Suprapubic skin (tissue), 4 donors: ENCODE data around the gene XXYLT1. TPM values are rescaled to one million over a fixed set of nuclear protein-coding genes. Genes with fewer than 3 reads are reported as not detected.
A peak's percentile ranks its signal among the peaks of the same experiment; 100 is the strongest.

Experiments
- DNase-seq, 2 donors: peaks; one replicate each; pipeline ENCODE4 v3.0.0-alpha.2; 2019; ENCODE audit warnings: low spot score in 2 of 2
- H3K27ac ChIP-seq: fragments of 200-600 bp; sonication (generic); one replicate; pipeline ENCODE4 v1.5.1; 2019
- H3K27me3 ChIP-seq: fragments of 200-600 bp; sonication (generic); one replicate; pipeline ENCODE4 v1.5.1; 2019
- H3K36me3 ChIP-seq: fragments of 200-600 bp; sonication (generic); one replicate; pipeline ENCODE4 v1.5.1; 2019
- H3K4me1 ChIP-seq: fragments of 200-600 bp; sonication (generic); one replicate; pipeline ENCODE4 v1.5.1; 2019
- H3K4me3 ChIP-seq: fragments of 200-600 bp; sonication (generic); one replicate; pipeline ENCODE4 v1.5.1; 2019; ENCODE audit warnings: mild to moderate bottlenecking
- H3K9me3 ChIP-seq: fragments of 200-600 bp; sonication (generic); one replicate; pipeline ENCODE4 v1.5.1; 2019
- CTCF ChIP-seq, 2 donors: fragments of 200-600 bp in 1 of 2; fragments of 450-650 bp in 1 of 2; sonication (generic) in 1 of 2; IDR thresholded peaks; one replicate each; pipeline ENCODE4 v1.5.1; 2016 to 2019; ENCODE audit warnings: antibody characterized with exemption in 2 of 2, mild to moderate bottlenecking in 1 of 2, moderate library complexity in 1 of 2
- EP300 ChIP-seq: sonication (generic); formaldehyde crosslinking; IDR thresholded peaks from one replicate; pipeline ENCODE4 v1.6.1; 2017; ENCODE audit warnings: antibody characterized with exemption
- POLR2A ChIP-seq, 2 donors: fragments of 450-650 bp; IDR thresholded peaks; one replicate each; pipeline ENCODE4 v1.6.1; 2017; ENCODE audit warnings: antibody characterized with exemption in 2 of 2, mild to moderate bottlenecking in 2 of 2, moderate library complexity in 2 of 2
- POLR2AphosphoS5 ChIP-seq, 3 donors: sonication (generic); formaldehyde crosslinking; IDR thresholded peaks; one replicate each; pipeline ENCODE4 v1.6.1; 2017; ENCODE audit warnings: antibody characterized with exemption in 3 of 3
- WGBS: methylation state at CpG from one replicate; pipeline ENCODE4 v1.1.5; 2018; 5-methylcytosine and 5-hydroxymethylcytosine counted together
- total RNA-seq, 4 donors: library from RNA; depleted of rRNA; stranded (reverse); fragments of >200 nt; gene quantifications; one replicate each; pipeline ENCODE4 v1.1.0, GENCODE V29; 2016

XXYLT1 gene
- total RNA-seq, 4 donors from 2014 or later, result 8.0 to 19.4 (median 13.2) TPM

- no peak overlapping the region for H3K4me3 ChIP-seq
Measured at GRCh38 chr3:195261925-195262324, 9.0 kb downstream of the XXYLT1 start.

GRCh38 chr3:195260280-195260905, 10.6 kb downstream of the XXYLT1 start:
- Histone ChIP-seq H3K27ac (peak overlapping the region; percentile 89), H3K4me1 (peaks cover 48% of the 10 kb centered on the region)

More at GRCh38 chr3:195261925-195262324, 9.0 kb downstream of the XXYLT1 start:
- WGBS, result 93% methylated on average over 2 of the region's 2 CpGs
- Histone ChIP-seq H3K27ac (no peak overlapping the region), H3K4me1 (peaks cover 48% of the 10 kb centered on the region), H3K9me3 (no peaks in the 10 kb centered on the region), H3K27me3 (no peaks in the 10 kb centered on the region), H3K36me3 (no peaks in the 10 kb centered on the region)
- TF ChIP-seq CTCF (IDR thresholded peaks at IDR 0.05) (no peak), POLR2AphosphoS5 (IDR thresholded peaks at IDR 0.05) (no peak), POLR2A (IDR thresholded peaks at IDR 0.05) (no peak), EP300 (no peak)
- DNase-seq, result no peak

GRCh38 chr3:195259475-195260279, 11.3 kb downstream of the XXYLT1 start:
- Histone ChIP-seq H3K27me3 (no peaks in the 10 kb centered on the region), H3K9me3 (no peaks in the 10 kb centered on the region), H3K36me3 (peaks cover 3% of the 10 kb centered on the region), H3K4me1 (peaks cover 48% of the 10 kb centered on the region), H3K4me3 (peak overlapping the region; percentile 64), H3K27ac (peak overlapping the region; percentile 89)
- WGBS, result 1% methylated on average over 28 of the region's 82 CpGs
- TF ChIP-seq POLR2A (IDR thresholded peaks at IDR 0.05) (no peak), EP300 (no peak), POLR2AphosphoS5 (IDR thresholded peaks at IDR 0.05) (peak; percentile 9 to 71 (median 39)), CTCF (IDR thresholded peaks at IDR 0.05) (peak; percentile 87 to 99)
- peak; percentile 96 to 97 for DNase-seq

More at GRCh38 chr3:195260280-195260905, 10.6 kb downstream of the XXYLT1 start:
- peaks cover 3% of the 10 kb centered on the region for H3K36me3 ChIP-seq
- peak overlapping the region; percentile 64 for H3K4me3 ChIP-seq
- H3K27me3 ChIP-seq, result no peaks in the 10 kb centered on the region
- H3K9me3 ChIP-seq, result no peaks in the 10 kb centered on the region
- no CpG with 5 or more reads among the region's 41 CpGs for WGBS
- TF ChIP-seq EP300 (no peak), POLR2AphosphoS5 (IDR thresholded peaks at IDR 0.05) (no peak), POLR2A (IDR thresholded peaks at IDR 0.05) (no peak), CTCF (IDR thresholded peaks at IDR 0.05) (no peak)
- DNase-seq, result no peak

- TF ChIP-seq POLR2A (IDR thresholded peaks at IDR 0.05) (no peak), POLR2AphosphoS5 (IDR thresholded peaks at IDR 0.05) (no peak), EP300 (no peak), CTCF (IDR thresholded peaks at IDR 0.05) (no peak)
- Histone ChIP-seq H3K36me3 (peaks cover 3% of the 10 kb centered on the region), H3K27me3 (no peaks in the 10 kb centered on the region), H3K4me1 (peaks cover 45% of the 10 kb centered on the region), H3K9me3 (no peaks in the 10 kb centered on the region), H3K27ac (peak overlapping the region; percentile 89), H3K4me3 (peak overlapping the region; percentile 64)
- DNase-seq, result no peak
- 56% methylated on average over 5 of the region's 7 CpGs for WGBS
Measured at GRCh38 chr3:195259154-195259474, 11.8 kb downstream of the XXYLT1 start.
